HEK293 (cell line): ENCODE data around the gene STK40.

Experiments
- REPIN1 ChIP-seq: fragments of 450-650 bp; formaldehyde crosslinking; IDR thresholded peaks from 2 replicates; pipeline ENCODE4 v1.5.1; 2017; ENCODE audit warnings: missing biosample characterization, missing genetic modification characterization, low read depth
- ZNF501 ChIP-seq: fragments of 450-650 bp; formaldehyde crosslinking; IDR thresholded peaks from 2 replicates; pipeline ENCODE4 v1.5.1; 2016; ENCODE audit warnings: missing biosample characterization, missing genetic modification characterization
- TF ChIP-seq, protein P1 (sequence below): fragments of 450-650 bp; formaldehyde crosslinking; IDR thresholded peaks from 2 replicates; pipeline ENCODE4 v1.5.1; 2016; ENCODE audit warnings: missing biosample characterization, missing genetic modification characterization

DNA sequence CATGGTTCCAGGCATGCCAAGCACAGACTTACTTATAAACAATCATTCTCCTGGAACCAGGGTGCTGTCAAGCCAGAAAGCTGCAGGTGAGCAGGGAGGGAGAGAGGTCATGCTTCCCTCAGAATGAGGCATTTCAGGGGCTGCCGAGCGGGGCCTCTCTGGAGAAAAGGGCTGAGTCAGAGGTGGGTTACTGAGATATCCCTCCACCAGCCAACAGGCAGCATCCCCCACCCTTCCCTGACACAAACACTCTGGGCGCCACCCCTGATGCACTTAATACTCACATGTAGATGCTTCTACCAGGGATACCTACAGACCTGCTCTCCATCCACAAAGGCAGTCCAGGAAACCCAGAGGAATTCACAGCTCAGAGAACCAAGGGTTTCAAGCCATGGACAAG lies 13.1 kb downstream of the STK40 start:
- TF ChIP-seq REPIN1 (tag by site-specific recombination) = no peak
- TF ChIP-seq, protein P1, sequence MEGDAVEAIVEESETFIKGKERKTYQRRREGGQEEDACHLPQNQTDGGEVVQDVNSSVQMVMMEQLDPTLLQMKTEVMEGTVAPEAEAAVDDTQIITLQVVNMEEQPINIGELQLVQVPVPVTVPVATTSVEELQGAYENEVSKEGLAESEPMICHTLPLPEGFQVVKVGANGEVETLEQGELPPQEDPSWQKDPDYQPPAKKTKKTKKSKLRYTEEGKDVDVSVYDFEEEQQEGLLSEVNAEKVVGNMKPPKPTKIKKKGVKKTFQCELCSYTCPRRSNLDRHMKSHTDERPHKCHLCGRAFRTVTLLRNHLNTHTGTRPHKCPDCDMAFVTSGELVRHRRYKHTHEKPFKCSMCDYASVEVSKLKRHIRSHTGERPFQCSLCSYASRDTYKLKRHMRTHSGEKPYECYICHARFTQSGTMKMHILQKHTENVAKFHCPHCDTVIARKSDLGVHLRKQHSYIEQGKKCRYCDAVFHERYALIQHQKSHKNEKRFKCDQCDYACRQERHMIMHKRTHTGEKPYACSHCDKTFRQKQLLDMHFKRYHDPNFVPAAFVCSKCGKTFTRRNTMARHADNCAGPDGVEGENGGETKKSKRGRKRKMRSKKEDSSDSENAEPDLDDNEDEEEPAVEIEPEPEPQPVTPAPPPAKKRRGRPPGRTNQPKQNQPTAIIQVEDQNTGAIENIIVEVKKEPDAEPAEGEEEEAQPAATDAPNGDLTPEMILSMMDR (tag by site-specific recombination) = no peak
- no peak for TF ChIP-seq ZNF501 (tag by site-specific recombination)
